ENCODE results near the gene CNTN1.
"Not testable (repeated sequence)": the region's sequence is repeated elsewhere in the genome, so short reads cannot be mapped to it uniquely, and the experiment has no call there.

The CNTN1 gene

DNA sequence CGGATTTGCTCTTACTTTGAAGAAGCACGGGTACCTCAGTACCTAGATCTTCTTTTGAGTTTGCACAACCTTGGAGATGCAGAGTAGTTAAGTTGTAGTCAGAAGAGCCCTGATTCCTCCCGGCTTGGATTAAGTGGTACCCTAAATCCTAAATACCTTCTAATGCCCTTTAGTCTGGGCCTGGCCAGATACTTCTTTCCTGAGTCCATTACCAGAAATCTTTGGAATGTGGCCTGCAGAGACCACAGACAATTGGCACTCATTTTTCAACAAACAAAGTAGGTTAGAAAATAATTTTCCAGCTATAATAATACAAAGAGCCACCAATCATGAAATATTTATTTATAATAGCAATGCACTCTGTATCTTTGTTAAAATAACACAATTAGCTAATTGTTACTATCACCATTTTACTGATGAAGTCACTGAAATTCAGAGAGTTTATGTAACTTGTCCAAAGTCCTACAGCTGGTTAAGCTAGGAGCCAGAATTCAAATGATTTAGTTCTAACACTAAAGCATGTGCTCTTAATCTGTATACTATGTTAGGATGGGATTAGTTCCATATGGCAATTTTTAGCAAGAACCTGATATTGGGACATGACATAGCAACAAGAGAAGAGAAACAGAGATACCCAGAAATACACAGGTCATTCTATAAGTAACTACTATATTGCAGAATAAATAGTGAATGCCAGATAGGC lies 363.8 kb downstream of the CNTN1 start:
- DNase-seq = no peak

DNA sequence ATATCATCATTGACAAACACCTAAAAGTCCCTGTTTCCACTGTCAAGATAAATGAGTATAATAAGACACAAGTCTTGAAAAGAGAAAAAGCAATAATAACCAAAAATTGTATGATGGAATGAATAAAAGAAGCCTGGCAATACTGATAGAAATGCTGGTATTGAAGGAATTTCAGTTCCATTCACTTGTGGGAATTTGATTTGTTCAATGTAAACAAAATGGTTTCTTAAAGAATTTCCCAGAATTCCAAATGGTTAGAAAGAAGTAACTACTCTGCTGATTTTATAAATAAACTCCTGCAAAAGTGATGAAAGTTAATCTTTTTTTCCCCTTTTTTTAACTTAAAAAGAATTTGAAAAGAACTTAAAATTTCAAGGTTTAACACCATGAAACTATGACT lies 366.0 kb downstream of the CNTN1 start:
- no peak for DNase-seq

DNA sequence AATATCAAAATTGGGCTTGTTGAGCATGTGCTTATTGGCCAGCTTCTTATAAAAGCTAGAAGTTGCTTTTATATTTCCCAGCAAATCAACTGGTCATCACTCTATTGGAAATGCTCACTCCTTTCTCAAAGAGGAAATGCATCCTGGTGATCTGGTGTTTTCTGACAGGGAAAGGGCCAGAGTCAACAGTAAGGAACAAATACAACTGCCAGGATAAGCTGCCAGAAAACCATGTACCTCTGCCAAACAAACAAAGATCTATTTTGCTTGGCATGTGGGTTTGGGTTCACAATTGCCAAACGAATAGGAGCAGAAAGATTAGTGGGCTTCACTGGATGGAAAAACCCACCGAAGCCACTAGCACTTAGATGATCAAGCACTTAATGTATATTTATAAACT lies 369.0 kb downstream of the CNTN1 start:
- no peak for DNase-seq

DNA sequence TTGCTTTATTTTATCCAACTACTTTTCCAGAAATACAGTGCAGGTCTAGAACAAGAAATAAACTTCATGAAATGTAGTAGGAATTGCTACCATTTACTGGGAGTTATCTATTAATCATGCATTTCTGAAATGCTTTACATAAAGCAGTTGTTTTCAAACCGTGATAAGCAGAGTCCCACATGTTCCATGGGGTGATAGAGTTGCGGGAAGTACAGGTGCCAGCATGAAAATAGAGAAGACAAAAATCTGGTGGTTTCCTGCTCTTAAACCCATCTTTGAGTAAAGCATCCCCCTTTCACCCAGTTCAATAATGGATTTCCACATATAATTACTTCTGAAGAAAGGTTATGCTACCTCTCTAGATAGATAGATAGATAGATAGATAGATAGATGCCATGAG lies 372.2 kb downstream of the CNTN1 start:
- DNase-seq = no peak

DNA sequence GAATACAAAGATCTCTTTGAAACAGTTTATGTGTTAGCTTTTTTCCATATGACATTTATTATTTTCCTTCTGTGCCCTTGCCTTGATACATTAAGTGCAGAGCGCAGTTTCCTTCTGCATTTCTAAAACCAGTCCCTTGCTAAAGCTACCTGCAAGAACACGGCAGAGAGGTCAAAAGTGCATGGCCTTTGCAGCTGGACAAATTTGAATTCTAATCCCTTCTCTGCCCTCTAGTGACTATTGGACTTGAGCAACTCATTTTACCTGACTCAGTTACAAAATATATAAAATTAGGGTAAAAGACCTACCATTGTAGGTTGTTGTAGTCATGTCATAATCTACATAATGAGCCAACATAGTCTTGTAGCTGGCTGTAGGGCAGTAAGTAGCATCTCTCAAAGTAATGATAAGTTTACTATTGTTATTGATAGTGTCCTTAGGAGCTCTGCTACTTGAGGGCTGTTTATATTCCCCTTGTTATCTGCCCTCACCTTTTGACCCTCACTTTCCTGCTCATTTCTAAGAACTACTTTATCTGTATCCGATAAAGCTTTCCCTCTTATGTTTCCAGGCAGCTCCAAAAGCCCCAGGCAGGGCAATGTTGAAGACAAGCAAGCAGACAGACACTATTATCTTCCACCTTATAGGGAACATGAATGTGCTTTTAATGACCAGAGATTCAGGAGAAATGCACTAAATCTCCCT lies 375.9 kb downstream of the CNTN1 start:
- no peak for DNase-seq

DNA sequence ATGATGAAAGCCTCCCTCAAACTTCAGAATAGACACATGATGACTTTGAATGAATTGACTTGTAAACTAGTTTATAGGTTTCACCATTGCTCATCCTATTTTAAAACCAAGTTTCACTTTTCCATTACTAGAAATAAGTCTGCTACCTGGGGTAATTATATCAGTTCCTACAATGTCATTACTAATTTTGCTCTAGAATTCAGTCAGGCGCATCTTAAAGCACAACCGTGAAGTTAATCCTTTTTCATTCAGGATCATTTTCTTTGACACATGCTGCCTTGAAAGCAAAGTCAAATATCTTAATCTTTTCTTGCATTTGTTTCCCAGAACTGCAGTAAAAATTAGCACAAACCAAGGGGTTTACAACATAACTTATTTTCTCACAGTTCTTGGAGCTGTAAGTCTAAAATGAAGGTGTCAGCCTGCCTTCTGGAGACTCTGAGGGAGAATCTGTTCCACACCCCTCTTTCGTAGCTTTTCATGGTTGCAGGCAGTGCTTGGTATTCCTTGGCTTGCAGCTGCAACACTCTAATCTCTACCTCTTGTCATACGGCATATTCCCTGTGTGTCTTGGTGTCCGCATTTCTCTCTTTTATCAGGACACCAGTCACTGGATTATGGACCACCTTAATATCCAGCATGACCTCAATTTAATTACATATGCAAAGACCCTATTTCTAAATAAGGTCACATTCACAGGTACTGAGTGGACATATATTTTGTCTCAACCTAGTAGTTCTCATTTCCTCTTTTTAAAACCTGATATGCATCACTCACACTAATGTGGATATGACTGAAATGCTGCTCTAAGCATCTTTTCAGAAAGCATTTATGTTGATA lies 381.6 kb downstream of the CNTN1 start:
- no peak for DNase-seq

DNA sequence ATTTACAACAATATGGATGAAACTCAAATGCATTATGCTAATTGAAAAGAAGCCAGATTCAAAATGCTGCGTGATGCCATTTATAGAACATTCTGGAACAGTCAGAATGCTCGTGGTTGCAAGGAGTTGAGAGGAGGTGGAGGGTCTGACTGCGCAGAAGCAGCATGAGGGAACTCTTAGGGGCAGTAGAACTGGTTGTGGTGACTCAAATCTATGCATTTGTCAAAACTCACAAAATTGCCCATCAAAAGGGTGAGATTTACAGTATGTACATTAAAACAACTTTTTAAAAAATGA lies 382.2 kb downstream of the CNTN1 start:
- no peak for DNase-seq

DNA sequence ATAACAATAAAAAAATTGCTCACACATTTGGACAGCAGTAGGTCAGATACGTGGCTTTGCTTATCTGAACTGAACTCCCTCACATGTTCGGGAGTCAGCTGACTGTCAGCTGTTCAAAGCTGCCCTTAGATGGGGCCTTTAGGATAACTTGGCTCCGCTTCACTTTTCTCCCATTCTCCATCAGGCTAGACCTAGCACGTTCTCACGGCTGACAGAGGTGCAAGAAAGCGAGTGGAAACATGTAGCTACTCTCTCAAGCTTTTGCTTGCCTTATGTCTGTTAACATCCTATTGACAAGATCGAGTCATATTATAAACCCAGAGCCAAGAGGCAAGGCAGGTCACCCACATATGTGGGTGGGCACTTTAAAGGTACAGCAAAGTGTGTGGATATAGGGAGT lies 383.9 kb downstream of the CNTN1 start:
- DNase-seq = no peak

DNA sequence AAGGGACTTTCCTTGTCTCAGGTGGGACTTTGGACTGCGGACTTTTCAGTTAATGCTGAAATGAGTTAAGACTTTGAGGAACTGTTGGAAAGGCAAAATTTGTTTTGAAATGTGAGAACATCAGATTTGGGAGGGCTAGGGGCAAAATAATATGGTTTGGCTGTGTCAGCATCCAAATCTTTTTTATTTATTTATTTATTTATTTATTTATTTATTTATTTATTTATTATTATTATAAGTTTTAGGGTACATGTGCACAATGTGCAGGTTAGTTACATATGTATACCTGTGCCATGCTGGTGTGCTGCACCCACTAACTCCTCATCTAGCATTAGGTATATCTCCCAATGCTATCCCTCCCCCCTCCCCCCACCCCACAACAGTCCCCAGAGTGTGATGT lies 389.0 kb downstream of the CNTN1 start:
- DNase-seq = not testable (repeated sequence)

DNA sequence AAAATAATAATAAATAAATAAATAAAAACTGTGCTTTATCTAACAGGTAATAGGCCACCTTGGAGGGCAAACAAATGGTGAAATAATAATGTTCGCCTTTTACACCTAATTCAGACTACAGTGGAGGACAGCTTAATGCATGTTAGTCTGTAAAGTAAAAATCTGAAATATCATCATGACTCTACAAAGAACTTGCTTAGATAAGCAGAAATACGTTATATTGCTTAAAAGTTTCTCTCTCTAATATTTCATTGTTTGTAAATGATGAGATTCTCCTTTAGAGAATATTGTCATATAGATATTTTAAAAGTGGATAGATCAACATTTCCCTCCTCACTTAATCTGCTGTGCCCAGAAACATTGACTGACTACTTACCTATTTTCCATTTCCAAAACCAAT lies 397.2 kb downstream of the CNTN1 start:
- DNase-seq = no peak

DNA sequence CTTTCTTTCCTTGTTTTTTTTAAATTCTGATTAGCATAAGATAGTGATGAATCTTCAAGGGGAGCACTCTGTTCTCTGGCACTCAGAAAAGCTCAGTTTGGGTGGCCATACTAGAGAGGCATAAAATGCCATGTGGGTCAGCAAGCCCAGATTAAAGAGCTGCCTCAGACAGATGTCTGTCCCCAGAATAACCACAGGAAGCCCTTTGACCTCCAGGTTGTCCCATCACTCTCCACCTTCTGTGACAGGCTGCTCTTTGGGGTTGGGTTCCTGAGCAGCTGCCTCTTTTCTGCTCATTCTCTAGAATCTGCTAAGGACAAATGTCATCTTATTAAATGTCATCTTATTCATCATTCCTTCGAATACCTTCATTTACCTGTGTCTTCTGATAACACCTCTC lies 399.9 kb downstream of the CNTN1 start:
- DNase-seq = no peak

DNA sequence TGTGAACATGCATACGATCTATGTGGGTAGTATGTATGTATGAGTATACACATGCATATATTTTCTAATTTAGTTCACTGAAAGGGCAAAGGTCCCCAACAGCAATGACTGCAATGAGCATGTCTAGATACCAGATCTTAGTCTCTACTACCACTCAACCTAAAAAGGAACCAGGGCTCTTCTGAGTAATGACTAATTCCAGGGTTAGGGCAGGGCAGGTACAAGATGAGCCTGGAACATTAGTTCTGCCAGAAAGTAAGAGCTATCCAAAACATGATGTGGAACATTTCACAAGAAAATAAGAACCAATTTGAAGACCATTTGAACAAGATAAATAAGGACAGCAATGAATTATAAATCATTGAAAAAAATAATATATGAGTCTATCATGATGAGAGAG lies 404.6 kb downstream of the CNTN1 start:
- DNase-seq = no peak

DNA sequence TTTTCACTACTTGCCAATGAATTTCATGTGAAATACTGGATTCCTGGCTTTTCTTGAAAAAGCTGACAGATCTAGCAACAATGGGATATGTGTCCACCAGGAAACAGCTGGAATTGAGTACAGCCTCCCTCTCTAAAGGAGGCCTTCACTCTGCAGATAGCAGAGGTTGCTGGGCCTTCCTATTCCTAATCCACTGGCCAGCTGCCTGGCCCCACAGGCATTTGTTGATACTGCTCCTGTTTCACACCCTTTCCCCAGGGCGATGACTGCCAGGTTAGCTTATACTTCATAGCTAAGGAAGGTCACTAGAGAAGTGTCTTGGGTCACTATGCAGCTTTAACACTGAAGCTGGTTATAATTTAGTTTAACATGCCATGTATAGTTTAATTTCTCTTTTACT lies 408.3 kb downstream of the CNTN1 start:
- DNase-seq = no peak

DNA sequence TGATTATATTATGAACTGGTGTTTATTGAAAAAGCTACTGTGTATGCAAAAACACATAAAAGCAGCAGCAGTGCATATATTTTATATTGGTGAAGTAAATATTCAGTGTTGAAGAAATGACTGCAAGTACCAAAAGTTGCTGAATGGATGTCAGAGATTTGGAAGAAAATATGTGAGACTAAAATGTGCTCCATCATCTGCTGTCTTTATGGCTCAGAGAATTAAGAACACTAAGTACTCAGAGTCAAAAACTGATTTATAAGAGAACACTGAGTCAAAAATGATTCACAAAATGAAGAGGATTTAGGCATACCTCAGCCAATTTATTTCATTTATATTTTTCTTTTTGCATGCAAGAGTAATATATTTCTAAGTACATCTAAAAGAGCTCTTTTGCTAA lies 409.6 kb downstream of the CNTN1 start:
- no peak for DNase-seq

DNA sequence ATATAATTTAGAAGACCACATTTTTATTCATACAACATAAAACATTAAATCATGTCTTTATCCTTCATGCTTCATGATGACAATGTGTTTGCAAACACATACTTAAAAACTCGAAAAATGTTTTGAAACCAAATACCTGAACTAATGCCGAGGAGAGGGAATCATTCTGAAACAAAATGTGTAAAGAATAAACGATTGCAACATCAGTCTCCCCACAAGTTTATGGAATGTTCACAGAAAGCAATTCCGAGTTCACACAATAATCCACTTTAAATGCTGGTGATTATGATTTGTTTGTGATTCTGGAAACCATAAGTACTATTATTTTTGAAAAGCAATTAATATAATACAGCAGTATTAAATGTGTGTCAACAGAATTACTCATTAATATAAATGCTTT lies 411.4 kb downstream of the CNTN1 start:
- no peak for DNase-seq

DNA sequence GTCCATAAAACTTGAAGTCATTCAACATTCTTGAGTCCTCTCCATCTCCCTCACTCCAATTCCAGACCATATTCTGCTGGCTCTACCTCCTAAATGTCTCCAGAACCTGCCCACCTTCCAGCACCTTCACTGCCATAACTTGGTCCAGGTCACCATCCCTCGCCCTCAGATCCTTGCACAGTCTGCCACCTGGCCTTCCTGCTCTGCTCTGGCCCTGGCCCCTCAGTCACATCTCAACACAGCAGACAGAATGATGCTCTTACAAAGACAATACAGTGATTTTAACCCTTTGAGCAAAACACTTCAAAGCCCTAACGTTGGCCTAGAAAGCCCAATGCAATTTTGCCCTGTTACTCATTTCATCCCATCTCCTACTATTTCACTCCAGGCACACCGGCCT lies 414.1 kb downstream of the CNTN1 start:
- no peak for DNase-seq

DNA sequence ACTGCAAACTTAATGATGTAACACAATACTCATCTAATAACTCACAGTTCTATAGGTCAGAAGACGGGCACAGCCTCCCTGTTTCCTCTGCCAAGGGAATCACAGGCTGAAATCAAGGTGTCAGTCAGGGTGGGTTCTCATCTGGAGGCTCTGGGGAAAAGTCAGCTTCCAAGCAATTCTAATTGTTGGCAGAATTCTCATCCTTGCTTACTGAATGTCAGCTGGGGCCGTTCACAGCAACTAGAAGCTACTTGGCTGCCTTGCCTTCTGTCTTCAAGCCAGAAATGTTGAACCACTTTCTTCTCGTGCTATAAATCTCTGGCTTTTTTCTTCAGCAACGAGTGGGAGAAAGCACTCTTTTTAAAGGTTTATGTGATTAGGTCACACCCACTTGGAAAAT lies 415.8 kb downstream of the CNTN1 start:
- no peak for DNase-seq

DNA sequence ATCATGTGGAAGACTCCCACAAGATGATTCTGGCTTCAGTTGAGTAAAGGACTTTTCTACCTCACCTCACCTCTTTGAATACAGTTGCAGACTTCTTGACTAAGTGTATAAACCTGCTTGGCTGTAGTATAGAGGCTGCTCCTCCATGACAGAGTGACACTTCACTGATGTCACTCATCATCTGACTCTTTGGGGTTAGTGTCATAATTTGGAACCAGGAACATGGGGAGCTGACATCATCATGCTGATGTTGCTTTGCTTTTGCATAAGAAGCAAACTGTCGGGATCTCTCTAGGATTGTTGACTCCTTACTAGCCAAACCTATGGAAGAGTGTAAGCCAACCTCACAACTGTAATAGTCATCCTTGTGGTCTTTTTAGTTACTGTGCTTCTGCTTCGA lies 420.7 kb downstream of the CNTN1 start:
- DNase-seq = no peak

DNA sequence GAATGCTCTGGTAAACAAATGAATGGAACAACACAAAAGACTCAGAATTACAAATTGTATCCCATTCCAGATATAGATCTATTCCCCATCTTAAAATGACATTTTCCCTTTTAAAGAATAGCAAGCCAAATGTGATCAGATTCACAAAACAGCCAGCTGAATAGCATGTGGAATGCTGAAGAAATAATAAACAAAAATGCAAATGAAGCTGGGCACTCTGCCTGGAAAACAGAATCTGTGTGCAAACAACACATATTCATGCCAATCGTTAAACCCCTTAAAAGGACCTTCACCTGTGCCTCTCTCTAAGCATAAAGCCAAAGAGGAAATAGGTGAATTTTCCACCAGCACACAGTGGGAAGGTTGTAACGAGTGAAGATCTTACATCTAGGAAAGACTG lies 428.0 kb downstream of the CNTN1 start:
- DNase-seq = no peak

DNA sequence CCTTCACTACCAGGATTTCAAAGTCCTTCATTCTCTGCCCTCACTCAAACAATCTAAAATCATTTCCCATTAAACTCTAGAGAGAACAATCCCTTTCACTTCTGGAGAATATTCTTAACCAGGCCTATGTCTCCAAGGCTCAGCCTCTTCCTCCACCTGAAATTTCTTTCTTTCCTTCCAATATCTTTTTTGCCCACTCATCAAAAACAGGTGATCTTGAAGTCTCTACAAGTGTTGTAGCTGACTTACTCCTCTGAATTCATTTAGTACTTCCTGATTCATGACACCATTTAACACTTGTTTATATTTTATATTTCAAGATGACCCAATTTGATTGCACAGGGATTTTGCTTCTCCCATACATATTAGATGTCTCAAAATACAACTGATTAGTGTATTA lies 429.1 kb downstream of the CNTN1 start:
- no peak for DNase-seq

Measured in hematopoietic multipotent progenitor cell treated with erythropoietin and hydrocortisone succinate and interleukin-3 and kit ligand, for 6 days (in vitro differentiated cells).